GM23248 (cell line): ENCODE results near the gene SPATC1L. TPM values are rescaled to one million over a fixed set of nuclear protein-coding genes. Genes with fewer than 3 reads are reported as not detected.

Experiments
- DNase-seq: peaks from one replicate; pipeline ENCODE4 v3.0.0-alpha.2; 2015
- H2AFZ ChIP-seq: fragments of 200-600 bp; sonication (generic); 2 replicates; pipeline ENCODE4 v1.6.1; 2016; ENCODE audit warnings: antibody characterized with exemption
- H3F3A ChIP-seq: fragments of 200-600 bp; sonication (generic); 2 replicates; pipeline ENCODE4 v1.6.1; 2016; ENCODE audit warnings: mild to moderate bottlenecking, antibody characterized with exemption, mixed run types; ENCODE audit not compliant: insufficient read depth
- H3K27ac ChIP-seq: fragments of 200-600 bp; sonication (generic); 2 replicates; pipeline ENCODE4 v1.5.1; 2016; ENCODE audit warnings: mild to moderate bottlenecking
- H3K27me3 ChIP-seq: fragments of 200-600 bp; sonication (generic); replicated peaks from 2 replicates; pipeline ENCODE4 v1.6.1; 2016; ENCODE audit warnings: mild to moderate bottlenecking; ENCODE audit not compliant: insufficient read depth
- H3K36me3 ChIP-seq: fragments of 200-600 bp; sonication (generic); 2 replicates; pipeline ENCODE4 v1.6.1; 2016; ENCODE audit warnings: low read depth, mild to moderate bottlenecking
- H3K4me1 ChIP-seq: fragments of 200-600 bp; sonication (generic); 2 replicates; pipeline ENCODE4 v1.6.1; 2016; ENCODE audit warnings: mild to moderate bottlenecking; ENCODE audit not compliant: insufficient read depth
- H3K4me2 ChIP-seq: fragments of 200-600 bp; sonication (generic); one replicate; pipeline ENCODE4 v1.6.1; 2016; ENCODE audit warnings: mild to moderate bottlenecking; ENCODE audit not compliant: unreplicated experiment
- H3K4me3 ChIP-seq: fragments of 200-600 bp; sonication (generic); 2 replicates; pipeline ENCODE4 v1.5.1; 2016; ENCODE audit warnings: mild to moderate bottlenecking
- H3K79me2 ChIP-seq: fragments of 200-600 bp; sonication (generic); 2 replicates; pipeline ENCODE4 v1.6.1; 2016; ENCODE audit warnings: mild to moderate bottlenecking; ENCODE audit not compliant: insufficient read depth
- H3K9ac ChIP-seq: fragments of 200-600 bp; sonication (generic); 2 replicates; pipeline ENCODE4 v1.6.1; 2016; ENCODE audit warnings: mild to moderate bottlenecking
- H3K9me2 ChIP-seq: fragments of 200-600 bp; sonication (generic); 2 replicates; pipeline ENCODE4 v1.6.1; 2016; ENCODE audit warnings: mixed run types, mild to moderate bottlenecking, moderate library complexity; ENCODE audit not compliant: insufficient read depth
- H3K9me3 ChIP-seq: fragments of 200-600 bp; sonication (generic); one replicate; pipeline ENCODE4 v1.6.1; 2017; ENCODE audit warnings: low read depth
- H4K20me1 ChIP-seq: fragments of 200-600 bp; sonication (generic); 2 replicates; pipeline ENCODE4 v1.6.0; 2016; ENCODE audit not compliant: insufficient read depth
- EZH2 ChIP-seq: fragments of 200-600 bp; sonication (generic); IDR thresholded peaks from 2 replicates; pipeline ENCODE4 v1.6.1; 2018; ENCODE audit warnings: antibody characterized with exemption, mild to moderate bottlenecking; ENCODE audit not compliant: insufficient read depth, poor library complexity, severe bottlenecking
- EZH2phosphoT487 ChIP-seq: fragments of 200-600 bp; sonication (generic); IDR thresholded peaks from 2 replicates; pipeline ENCODE4 v1.6.1; 2018; ENCODE audit warnings: antibody characterized with exemption, moderate library complexity, mild to moderate bottlenecking, low read depth; ENCODE audit not compliant: insufficient read depth
- WGBS, 2 experiments: methylation state at CpG; one replicate each; pipeline ENCODE4 v1.1.6; 2015 to 2017; ENCODE audit warnings: low lambda C conversion rate in 2 of 2, low coverage in 1 of 2; ENCODE audit errors: missing lambda C conversion rate in 2 of 2; 5-methylcytosine and 5-hydroxymethylcytosine counted together
- in situ Hi-C: fragments of 300-500 bp; cut with MboI; formaldehyde crosslinking; loops from 2 replicates; pipeline ENCODE4 v1.15.0; 2020
- polyA plus RNA-seq: library from polyadenylated mRNA; unstranded; fragments of >200 nt; fragmentation: Nextera tagmentation; extraction: Ambion mirVana; gene quantifications from 2 replicates; pipeline ENCODE4 v1.2.1, GENCODE V29; 2016
- total RNA-seq: library from RNA; depleted of rRNA; stranded (reverse); fragments of >200 nt; shearing (Covaris generic); gene quantifications from 2 replicates; pipeline ENCODE4 v1.2.3, GENCODE V29; 2014

SPATC1L gene
- total and polyA plus RNA-seq, 2 experiments from 2014 or later: 5.2 to 15.7 TPM

DNA sequence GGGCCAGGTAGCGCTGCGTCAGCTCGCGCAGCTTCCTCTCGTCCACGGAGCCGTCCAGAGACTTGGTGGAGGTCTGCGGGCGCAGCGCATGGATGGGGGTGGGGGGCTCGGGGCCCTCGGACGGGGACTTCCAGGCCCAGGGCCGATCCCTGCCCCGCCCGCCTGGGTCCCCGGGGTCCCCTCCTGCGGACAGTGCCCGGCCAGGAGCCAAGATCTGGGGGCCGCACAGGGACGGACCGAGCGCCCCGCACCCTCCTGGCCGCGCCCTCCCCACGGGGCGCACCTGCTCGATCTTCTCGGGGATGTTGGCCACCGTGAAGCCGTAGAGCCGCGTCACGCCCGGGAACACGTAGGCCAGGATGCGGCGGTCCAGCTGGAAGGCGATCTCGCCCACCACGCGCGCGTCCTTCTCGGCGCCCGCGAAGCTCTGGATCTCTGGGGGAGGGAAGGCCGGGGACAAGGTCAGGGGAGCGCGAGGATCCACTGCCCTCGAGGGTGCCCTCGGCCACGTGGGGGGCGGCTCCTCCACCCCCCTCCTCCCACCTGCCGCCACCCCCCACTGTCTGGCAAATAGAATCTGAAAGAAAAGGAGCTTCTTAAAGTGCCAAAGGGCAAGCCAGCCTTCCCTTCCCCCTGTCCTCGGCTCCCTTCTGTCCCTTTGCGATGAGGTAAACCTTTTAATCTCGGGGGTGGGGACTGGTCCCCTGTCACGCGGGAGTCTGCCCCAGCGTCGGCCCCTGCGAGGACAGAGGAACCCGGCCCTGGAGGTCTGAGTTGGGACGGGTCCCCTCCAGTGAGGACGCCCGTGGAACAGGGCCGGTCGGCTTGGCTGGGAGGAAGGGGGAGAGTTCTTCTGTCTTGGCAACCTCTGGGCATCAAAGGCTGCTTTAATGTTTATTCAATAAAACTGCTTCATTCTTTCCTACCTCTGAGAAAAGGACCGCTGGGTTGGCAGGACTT, 22.3 kb downstream of the SPATC1L start:
- Histone ChIP-seq H3K4me1 (no peaks in the 10 kb centered on the region), H3K79me2 (no peaks in the 10 kb centered on the region), H4K20me1 (no peaks in the 10 kb centered on the region), H3K36me3 (no peaks in the 10 kb centered on the region), H3K27ac (no peak overlapping the region), H3K27me3 (no peaks in the 10 kb centered on the region), H3K9ac (no peak overlapping the region), H3K9me2 (no peaks in the 10 kb centered on the region), H3K4me2 (no peak overlapping the region), H3K9me3 (no peaks in the 10 kb centered on the region), H3F3A (no peaks in the 10 kb centered on the region; the same call in 1 of the 2 replicates), H3K4me3 (no peak overlapping the region), H2AFZ (no peak overlapping the region)
- TF ChIP-seq EZH2phosphoT487: no peak
- no peak for TF ChIP-seq EZH2
- in situ Hi-C loops: no loop called here
- no peak for DNase-seq
- 86 to 91% methylated on average over 17 to 72 of the region's 72 CpGs for WGBS, 2 experiments

- Histone ChIP-seq H3K36me3 (no peaks in the 10 kb centered on the region), H3K9me2 (no peaks in the 10 kb centered on the region), H3K9me3 (no peaks in the 10 kb centered on the region), H3K4me1 (no peaks in the 10 kb centered on the region), H3K4me3 (no peak overlapping the region), H2AFZ (no peak overlapping the region), H3K27ac (no peak overlapping the region), H3K9ac (no peak overlapping the region), H3K27me3 (no peaks in the 10 kb centered on the region), H3K4me2 (no peak overlapping the region), H4K20me1 (no peaks in the 10 kb centered on the region), H3K79me2 (no peaks in the 10 kb centered on the region), H3F3A (no peaks in the 10 kb centered on the region; the same call in 1 of the 2 replicates)
- in situ Hi-C loops: no loop called here
- TF ChIP-seq EZH2: no peak
- DNase-seq: no peak
- WGBS, 2 experiments: 92 to 96% methylated on average over 20 to 72 of the region's 72 CpGs
These were observed 23.2 kb downstream of the SPATC1L start for GRCh38 chr21:46160907-46161632.

GRCh38 chr21:46160657-46160906, 23.7 kb downstream of the SPATC1L start:
- Histone ChIP-seq H3K79me2 (no peaks in the 10 kb centered on the region), H3K9ac (no peak overlapping the region), H3K9me2 (no peaks in the 10 kb centered on the region), H3K27ac (no peak overlapping the region), H4K20me1 (no peaks in the 10 kb centered on the region), H3K27me3 (no peaks in the 10 kb centered on the region), H3K36me3 (no peaks in the 10 kb centered on the region), H3F3A (no peaks in the 10 kb centered on the region; the same call in 1 of the 2 replicates), H3K9me3 (no peaks in the 10 kb centered on the region), H3K4me1 (no peaks in the 10 kb centered on the region), H3K4me3 (no peak overlapping the region), H3K4me2 (no peak overlapping the region), H2AFZ (no peak overlapping the region)
- DNase-seq: no peak
- TF ChIP-seq EZH2 (no peak), EZH2phosphoT487 (no peak)
- in situ Hi-C loops: no loop called here
- WGBS, 2 experiments: 90% methylated on average over 7 to 22 of the region's 22 CpGs

GRCh38 chr21:46159841-46160656, 24.2 kb downstream of the SPATC1L start:
- TF ChIP-seq EZH2phosphoT487 (no peak), EZH2 (no peak)
- Histone ChIP-seq H3K4me2 (no peak overlapping the region), H3K9me2 (no peaks in the 10 kb centered on the region), H3K4me1 (no peaks in the 10 kb centered on the region), H3F3A (no peaks in the 10 kb centered on the region), H2AFZ (no peak overlapping the region), H4K20me1 (no peaks in the 10 kb centered on the region), H3K36me3 (no peaks in the 10 kb centered on the region), H3K27ac (no peak overlapping the region), H3K27me3 (no peaks in the 10 kb centered on the region), H3K9me3 (no peaks in the 10 kb centered on the region), H3K79me2 (no peaks in the 10 kb centered on the region), H3K9ac (no peak overlapping the region), H3K4me3 (no peak overlapping the region)
- in situ Hi-C loops: no loop called here
- no peak for DNase-seq
- WGBS, 2 experiments: 95 to 97% methylated on average over 13 to 32 of the region's 32 CpGs
